GM12892 (cell line): ENCODE results near the gene LDHB.

ENCODE experiments used
- POLR2A ChIP-seq: IDR thresholded peaks from 2 replicates; pipeline ENCODE4 v1.6.1; 2011; ENCODE audit warnings: low read depth, low read length, control low read depth
- TAF1 ChIP-seq: IDR thresholded peaks from 2 replicates; pipeline ENCODE4 v1.6.1; 2011; ENCODE audit warnings: low read depth, mild to moderate bottlenecking, control low read depth, low read length, borderline replicate concordance

GRCh38 chr12:21651821-21652220, 5.8 kb downstream of the LDHB start:
- no peak for TF ChIP-seq TAF1
- no peak for TF ChIP-seq POLR2A
